Muscle layer of duodenum (tissue), 2 donors: ENCODE data around the gene PADI1.

ENCODE experiments used
- H3K27ac ChIP-seq: one replicate; pipeline ENCODE4 v1.7.0; 2013; ENCODE audit warnings: mild to moderate bottlenecking, low read length
- H3K27me3 ChIP-seq: one replicate; pipeline ENCODE4 v1.7.0; 2013; ENCODE audit warnings: low read depth, mild to moderate bottlenecking, control low read depth, low read length
- H3K36me3 ChIP-seq, 2 donors: one replicate each; pipeline ENCODE4 v1.7.0; 2013; ENCODE audit warnings: low read length in 2 of 2, control low read depth in 1 of 2, mild to moderate bottlenecking in 1 of 2; ENCODE audit not compliant: insufficient read depth in 2 of 2, control insufficient read depth in 1 of 2
- H3K4me1 ChIP-seq, 2 donors: one replicate each; pipeline ENCODE4 v1.7.0; 2013; ENCODE audit warnings: low read length in 2 of 2, mild to moderate bottlenecking in 2 of 2, control low read depth in 1 of 2, moderate library complexity in 1 of 2; ENCODE audit not compliant: insufficient read depth in 2 of 2, control insufficient read depth in 1 of 2
- H3K4me3 ChIP-seq, 2 donors: one replicate each; pipeline ENCODE4 v1.7.0; 2013; ENCODE audit warnings: low read length in 2 of 2, low read depth in 1 of 2, mild to moderate bottlenecking in 1 of 2
- H3K9me3 ChIP-seq, 2 donors: one replicate each; pipeline ENCODE4 v1.7.0; 2013; ENCODE audit warnings: low read length in 2 of 2, control low read depth in 1 of 2, mild to moderate bottlenecking in 1 of 2; ENCODE audit not compliant: control insufficient read depth in 1 of 2
- donor health status: healthy.

PADI1 gene

DNA sequence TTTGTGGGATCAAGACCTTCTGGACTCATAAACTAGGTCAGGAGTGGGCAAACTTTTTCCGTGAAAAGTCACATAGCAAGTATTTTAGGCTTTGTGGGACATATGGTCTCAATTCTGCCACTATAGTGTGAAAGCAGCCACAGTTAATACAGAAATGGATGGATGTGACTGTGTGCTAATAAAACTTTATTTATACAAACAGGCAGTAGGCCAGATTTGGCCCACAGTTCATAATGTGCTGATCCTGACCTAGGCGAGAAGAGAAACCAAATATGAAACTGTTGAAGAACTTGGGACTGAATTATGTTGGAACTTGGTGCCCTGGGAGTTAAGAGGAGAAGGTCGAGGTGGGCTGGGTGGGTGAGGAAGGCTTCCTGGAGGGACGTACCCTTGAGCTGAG is 61.0 kb downstream of the PADI1 start:
- Histone ChIP-seq H3K27ac (no peak overlapping the region), H3K27me3 (no peaks in the 10 kb centered on the region), H3K9me3 (no peaks in the 10 kb centered on the region), H3K36me3 (no peaks in the 10 kb centered on the region), H3K4me3 (no peak overlapping the region), H3K4me1 (no peaks in the 10 kb centered on the region)

DNA sequence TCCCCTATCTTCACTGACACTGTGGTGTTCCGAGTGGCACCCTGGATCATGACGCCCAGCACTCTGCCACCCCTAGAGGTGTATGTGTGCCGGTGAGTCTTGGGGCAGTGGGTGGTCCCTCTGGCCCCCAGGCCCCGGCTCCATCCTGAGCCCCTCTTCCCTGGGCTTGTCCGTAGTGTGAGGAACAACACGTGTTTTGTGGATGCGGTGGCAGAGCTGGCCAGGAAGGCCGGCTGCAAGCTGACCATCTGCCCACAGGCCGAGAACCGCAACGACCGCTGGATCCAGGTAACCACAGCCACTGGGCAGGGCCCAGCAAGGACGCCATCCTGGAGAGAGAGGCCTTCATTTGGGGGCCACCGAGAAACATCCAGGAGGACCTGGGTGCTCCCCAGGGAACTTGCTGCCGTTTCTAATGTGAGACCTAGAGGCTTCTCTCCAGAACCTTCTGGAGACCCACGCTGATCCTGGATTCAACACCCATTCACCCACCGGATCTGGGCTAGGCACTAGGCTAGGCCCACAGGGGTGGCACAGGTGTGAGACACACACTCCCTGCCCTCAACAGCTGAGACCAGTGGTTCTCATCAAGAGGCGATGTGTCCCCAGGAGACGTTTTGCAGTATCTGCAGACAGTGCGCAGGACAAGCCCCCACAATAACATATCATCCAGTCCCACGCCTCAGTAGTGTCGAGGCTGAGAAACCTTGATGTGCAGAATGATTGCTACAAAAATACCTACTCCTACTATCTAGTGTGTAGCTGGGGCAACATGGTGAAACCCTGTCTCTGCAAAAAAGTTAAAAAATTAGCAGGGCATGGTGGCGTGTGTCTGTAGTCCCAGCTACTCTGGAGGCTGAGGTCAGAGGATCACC is 66.2 kb downstream of the PADI1 start:
- H3K4me1 ChIP-seq, result no peaks in the 10 kb centered on the region
- no peaks in the 10 kb centered on the region for H3K9me3 ChIP-seq
- no peak overlapping the region for H3K27ac ChIP-seq
- no peak overlapping the region for H3K4me3 ChIP-seq
- no peaks in the 10 kb centered on the region for H3K36me3 ChIP-seq
- H3K27me3 ChIP-seq, result no peaks in the 10 kb centered on the region

DNA sequence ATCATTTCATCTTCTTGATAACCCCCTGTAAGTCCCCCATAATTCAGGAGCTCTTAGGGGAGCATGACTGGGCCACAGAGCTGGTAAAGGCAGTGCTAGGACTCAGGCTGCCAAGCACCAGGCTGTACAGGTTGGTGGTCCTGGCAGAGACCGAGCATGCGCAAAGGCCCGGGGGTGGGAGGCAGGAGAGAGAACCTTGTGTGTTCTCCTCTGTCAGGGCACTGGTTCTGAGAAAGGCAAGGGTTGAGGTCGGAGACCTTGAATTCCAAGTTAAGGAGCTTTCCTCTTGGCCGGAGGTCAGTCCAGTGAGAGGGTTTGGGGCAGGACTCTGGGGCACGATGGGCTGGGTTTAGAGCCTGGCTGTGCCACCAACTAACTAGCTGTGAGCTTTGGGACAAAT is 67.1 kb downstream of the PADI1 start:
- H3K27me3 ChIP-seq, result no peaks in the 10 kb centered on the region
- no peaks in the 10 kb centered on the region for H3K36me3 ChIP-seq
- H3K27ac ChIP-seq, result no peak overlapping the region
- H3K4me1 ChIP-seq, result no peaks in the 10 kb centered on the region
- no peaks in the 10 kb centered on the region for H3K9me3 ChIP-seq
- H3K4me3 ChIP-seq, result no peak overlapping the region

- H3K4me3 ChIP-seq, result no peak overlapping the region
- no peaks in the 10 kb centered on the region for H3K27me3 ChIP-seq
- no peaks in the 10 kb centered on the region for H3K9me3 ChIP-seq
- no peak overlapping the region for H3K27ac ChIP-seq
- no peaks in the 10 kb centered on the region for H3K4me1 ChIP-seq
- no peaks in the 10 kb centered on the region for H3K36me3 ChIP-seq
Observed at GRCh38 chr1:17272646-17273045, 67.7 kb downstream of the PADI1 start.

- H3K4me3 ChIP-seq, result no peak overlapping the region
- no peaks in the 10 kb centered on the region for H3K9me3 ChIP-seq
- H3K4me1 ChIP-seq, result no peaks in the 10 kb centered on the region
- no peaks in the 10 kb centered on the region for H3K36me3 ChIP-seq
- no peaks in the 10 kb centered on the region for H3K27me3 ChIP-seq
- no peak overlapping the region for H3K27ac ChIP-seq
Observed at GRCh38 chr1:17273096-17273495, 68.2 kb downstream of the PADI1 start.

DNA sequence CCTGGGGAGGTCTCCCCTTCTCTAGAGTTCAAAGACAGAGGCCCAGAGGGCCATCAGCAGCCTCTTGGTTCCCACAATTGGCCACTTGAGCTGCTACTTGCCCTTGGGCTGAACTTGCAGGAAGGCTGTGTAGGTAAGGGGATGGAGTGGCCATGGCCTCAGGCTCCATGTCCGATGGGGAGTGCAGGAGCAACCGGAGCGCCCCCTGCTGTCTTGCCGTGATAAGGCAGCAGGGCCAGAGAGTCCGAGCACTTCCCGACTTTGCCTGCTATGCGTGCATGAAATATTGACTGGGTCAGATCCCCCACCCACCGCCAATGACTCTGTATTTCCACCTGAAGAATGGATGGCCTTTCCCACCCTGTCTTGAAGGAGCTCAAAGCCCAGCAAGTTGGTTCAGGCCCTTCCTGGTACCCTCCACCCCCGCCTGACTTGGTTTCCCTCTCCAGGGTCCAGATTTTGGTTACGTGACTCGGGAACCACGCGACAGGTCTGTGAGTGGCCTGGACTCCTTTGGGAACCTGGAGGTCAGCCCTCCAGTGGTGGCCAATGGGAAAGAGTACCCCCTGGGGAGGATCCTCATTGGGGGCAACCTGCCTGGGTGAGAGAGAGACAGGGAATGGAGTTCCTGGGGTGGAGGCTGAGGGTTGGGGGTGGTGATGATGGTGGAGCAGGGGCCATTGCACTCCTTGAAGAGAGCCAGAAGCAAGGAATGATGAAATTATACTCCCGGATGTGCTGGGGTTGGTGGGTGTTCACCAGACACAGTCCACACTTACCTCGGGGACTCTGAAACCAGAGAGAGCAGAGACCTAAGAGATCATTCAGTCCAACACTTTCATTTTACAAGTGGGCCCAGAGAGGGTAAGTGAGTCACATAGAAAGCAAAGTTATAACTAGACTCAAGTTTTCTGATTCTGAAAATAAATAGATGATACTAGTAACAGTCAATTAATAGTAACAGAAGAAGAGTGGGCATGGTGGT is 69.5 kb downstream of the PADI1 start:
- no peaks in the 10 kb centered on the region for H3K9me3 ChIP-seq
- H3K27me3 ChIP-seq, result no peaks in the 10 kb centered on the region
- no peaks in the 10 kb centered on the region for H3K36me3 ChIP-seq
- H3K4me1 ChIP-seq, result no peaks in the 10 kb centered on the region
- no peak overlapping the region for H3K27ac ChIP-seq
- no peak overlapping the region for H3K4me3 ChIP-seq

GRCh38 chr1:17276568-17276967 is 71.6 kb downstream of the PADI1 start:
- Histone ChIP-seq H3K4me3 (no peak overlapping the region), H3K27ac (no peak overlapping the region), H3K4me1 (no peaks in the 10 kb centered on the region), H3K9me3 (no peaks in the 10 kb centered on the region), H3K36me3 (no peaks in the 10 kb centered on the region), H3K27me3 (no peaks in the 10 kb centered on the region)

GRCh38 chr1:17277511-17278159 is 72.7 kb downstream of the PADI1 start:
- Histone ChIP-seq H3K9me3 (no peaks in the 10 kb centered on the region), H3K27ac (no peak overlapping the region), H3K4me3 (no peak overlapping the region), H3K4me1 (no peaks in the 10 kb centered on the region), H3K27me3 (no peaks in the 10 kb centered on the region), H3K36me3 (no peaks in the 10 kb centered on the region)

DNA sequence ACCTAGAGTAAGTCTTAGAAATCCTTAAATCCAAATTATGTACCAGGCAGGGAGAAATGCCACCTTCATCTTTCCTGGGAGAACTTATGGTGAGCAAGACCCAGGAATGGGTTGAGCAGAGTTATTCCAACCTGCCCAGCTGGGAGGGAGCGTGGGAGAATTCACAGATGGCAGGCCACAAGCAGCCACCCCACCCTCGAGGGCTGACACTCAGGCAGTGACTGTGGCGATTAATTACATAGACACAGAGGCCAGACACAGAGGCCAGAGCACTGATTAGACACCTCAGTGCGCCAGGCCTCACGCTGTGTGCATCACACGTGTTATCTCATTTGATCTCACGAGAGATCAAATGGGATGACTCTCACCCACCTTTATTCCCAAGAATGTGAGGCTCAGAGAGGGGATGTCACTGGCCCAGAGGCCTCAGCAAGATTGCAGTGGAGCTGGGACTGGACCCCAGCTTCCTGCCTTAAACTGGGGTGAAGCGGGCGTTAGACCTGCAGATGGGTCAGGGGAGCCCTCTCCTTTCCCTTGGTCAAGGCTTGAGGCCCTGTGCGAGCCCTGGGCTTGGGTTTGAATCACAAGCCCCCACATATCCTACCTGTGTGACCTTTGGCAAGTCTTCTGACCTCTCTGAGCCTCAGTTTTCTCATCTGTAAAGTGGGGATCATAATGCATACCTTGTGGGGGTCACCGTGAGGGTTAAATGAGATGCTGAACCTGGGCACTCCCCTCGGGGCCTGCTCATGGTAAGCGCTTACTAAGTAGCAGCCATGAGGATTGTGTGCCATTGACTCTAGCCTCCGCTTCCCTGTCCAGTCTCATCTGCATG is 74.3 kb downstream of the PADI1 start:
- no peak overlapping the region for H3K4me3 ChIP-seq
- no peaks in the 10 kb centered on the region for H3K27me3 ChIP-seq
- H3K27ac ChIP-seq, result no peak overlapping the region
- H3K9me3 ChIP-seq, result no peaks in the 10 kb centered on the region
- no peaks in the 10 kb centered on the region for H3K4me1 ChIP-seq
- no peaks in the 10 kb centered on the region for H3K36me3 ChIP-seq

- Histone ChIP-seq H3K4me1 (no peaks in the 10 kb centered on the region), H3K9me3 (no peaks in the 10 kb centered on the region), H3K27ac (no peak overlapping the region), H3K27me3 (no peaks in the 10 kb centered on the region), H3K4me3 (no peak overlapping the region), H3K36me3 (no peaks in the 10 kb centered on the region)
Observed at GRCh38 chr1:17280436-17280835, 75.5 kb downstream of the PADI1 start.
